SU-DHL-6 (cell line): ENCODE measurements around the gene TWIST2.

Source experiments
- H2AFZ ChIP-seq: fragments of 200-600 bp; sonication (generic); 2 replicates; pipeline ENCODE4 v1.6.1; 2014; ENCODE audit warnings: low read depth, mild to moderate bottlenecking, moderate library complexity, mixed read lengths, antibody characterized with exemption, low read length; ENCODE audit not compliant: severe bottlenecking
- H3F3A ChIP-seq: fragments of 200-600 bp; shearing (Covaris generic); 2 replicates; pipeline ENCODE4 v1.6.0; 2016; ENCODE audit warnings: antibody characterized with exemption, mild to moderate bottlenecking; ENCODE audit not compliant: insufficient read depth
- H3K27ac ChIP-seq: fragments of 200-600 bp; sonication (generic); 2 replicates; pipeline ENCODE4 v1.5.1; 2016; ENCODE audit warnings: low read depth, mild to moderate bottlenecking, low read length, moderate library complexity, mixed read lengths
- H3K27me3 ChIP-seq: fragments of 200-600 bp; sonication (generic), shearing (Covaris generic); 2 replicates; pipeline ENCODE4 v1.6.0; 2014; ENCODE audit warnings: mild to moderate bottlenecking, low read length
- H3K36me3 ChIP-seq: fragments of 200-600 bp; sonication (generic); 2 replicates; pipeline ENCODE4 v1.6.1; 2014; ENCODE audit warnings: mild to moderate bottlenecking, low read length, mixed read lengths
- H3K4me2 ChIP-seq: fragments of 300-600, 200-600 bp; shearing (Covaris generic), sonication (generic); 2 replicates; pipeline ENCODE4 v1.6.0; 2014; ENCODE audit warnings: low read length, low read depth, mild to moderate bottlenecking; ENCODE audit not compliant: poor library complexity, severe bottlenecking
- H3K4me3 ChIP-seq: fragments of 200-600 bp; sonication (generic); 2 replicates; pipeline ENCODE4 v1.5.1; 2014; ENCODE audit warnings: antibody characterized with exemption, low read length, mild to moderate bottlenecking, mixed read lengths; ENCODE audit not compliant: insufficient read depth, poor library complexity, severe bottlenecking
- H3K79me2 ChIP-seq: fragments of 200-600 bp; sonication (generic); 2 replicates; pipeline ENCODE4 v1.6.1; 2014; ENCODE audit warnings: mild to moderate bottlenecking, low read length, moderate library complexity; ENCODE audit not compliant: insufficient read depth
- H3K9ac ChIP-seq: fragments of 200-600 bp; sonication (generic); 2 replicates; pipeline ENCODE4 v1.7.0; 2014; ENCODE audit warnings: mild to moderate bottlenecking, low read length
- H3K9me2 ChIP-seq: fragments of 200-600 bp; sonication (generic); replicated peaks from 2 replicates; pipeline ENCODE4 v1.6.1; 2014; ENCODE audit warnings: low read length; ENCODE audit not compliant: insufficient read depth
- H3K9me3 ChIP-seq: fragments of 200-600 bp; sonication (generic); 2 replicates; pipeline ENCODE4 v1.6.1; 2014; ENCODE audit warnings: low read length, mixed read lengths; ENCODE audit not compliant: insufficient read depth
- H4K20me1 ChIP-seq: fragments of 200-600 bp; sonication (generic); 2 replicates; pipeline ENCODE4 v1.6.1; 2014; ENCODE audit warnings: low read depth, mild to moderate bottlenecking, antibody characterized with exemption, low read length, moderate library complexity, mixed read lengths
- EZH2phosphoT487 ChIP-seq: fragments of 200-600 bp; sonication (generic), shearing (Covaris generic); conservative IDR thresholded peaks from 2 replicates; pipeline ENCODE4 v1.6.1; 2018; ENCODE audit warnings: mild to moderate bottlenecking, antibody characterized with exemption, low read length, moderate library complexity, mixed read lengths
- TF ChIP-seq, protein P1 (sequence below): fragments of 200-600 bp; sonication (generic); IDR thresholded peaks from one replicate; pipeline ENCODE4 v1.5.1; 2017; ENCODE audit warnings: antibody characterized with exemption, mild to moderate bottlenecking, low read length, moderate library complexity; ENCODE audit not compliant: insufficient read depth, poor library complexity, severe bottlenecking

TWIST2 gene

DNA sequence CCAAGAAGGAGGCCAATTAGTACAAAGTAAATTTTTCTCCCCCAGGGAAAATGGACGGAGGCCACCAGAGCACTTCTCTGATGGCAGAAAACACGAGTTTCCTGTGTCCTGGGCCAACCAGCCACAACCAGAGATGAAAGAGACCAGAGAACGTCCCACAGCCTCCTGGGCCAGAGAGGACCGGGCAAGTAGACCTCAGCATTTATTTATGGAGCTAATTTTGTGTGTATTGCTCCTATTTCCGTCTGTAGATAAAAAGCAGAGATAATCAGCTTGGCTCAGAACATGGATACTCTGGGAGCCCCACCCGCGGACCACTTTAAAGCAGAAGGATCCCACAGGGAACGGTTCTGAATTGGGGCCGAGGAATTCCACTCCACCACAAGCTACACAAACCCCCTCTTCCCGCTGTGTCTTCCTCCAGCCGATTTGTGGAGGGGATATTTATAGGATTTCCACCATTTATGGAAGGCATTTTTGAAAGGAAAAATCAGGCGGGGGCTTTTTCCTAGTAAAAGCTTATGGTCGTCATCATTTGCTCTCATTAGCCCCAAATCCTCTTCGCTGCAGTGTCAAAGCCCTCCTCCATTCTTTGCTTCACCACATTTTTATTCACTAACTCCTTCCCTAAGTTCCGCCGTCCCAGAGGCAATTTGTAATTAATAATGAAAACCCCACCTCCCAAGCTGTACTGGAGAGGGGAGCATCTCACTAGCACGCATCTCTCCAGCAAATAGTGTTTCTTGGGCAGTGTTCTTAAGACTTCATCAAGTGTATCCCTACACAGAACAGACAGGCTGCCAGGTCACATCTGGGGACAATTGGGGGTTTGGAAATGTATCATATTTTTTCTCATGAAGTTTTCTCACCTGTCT is 43.7 kb upstream of the TWIST2 start:
- no peak overlapping the region for H3K4me2 ChIP-seq
- no peak for TF ChIP-seq EZH2phosphoT487
- TF ChIP-seq, protein P1, sequence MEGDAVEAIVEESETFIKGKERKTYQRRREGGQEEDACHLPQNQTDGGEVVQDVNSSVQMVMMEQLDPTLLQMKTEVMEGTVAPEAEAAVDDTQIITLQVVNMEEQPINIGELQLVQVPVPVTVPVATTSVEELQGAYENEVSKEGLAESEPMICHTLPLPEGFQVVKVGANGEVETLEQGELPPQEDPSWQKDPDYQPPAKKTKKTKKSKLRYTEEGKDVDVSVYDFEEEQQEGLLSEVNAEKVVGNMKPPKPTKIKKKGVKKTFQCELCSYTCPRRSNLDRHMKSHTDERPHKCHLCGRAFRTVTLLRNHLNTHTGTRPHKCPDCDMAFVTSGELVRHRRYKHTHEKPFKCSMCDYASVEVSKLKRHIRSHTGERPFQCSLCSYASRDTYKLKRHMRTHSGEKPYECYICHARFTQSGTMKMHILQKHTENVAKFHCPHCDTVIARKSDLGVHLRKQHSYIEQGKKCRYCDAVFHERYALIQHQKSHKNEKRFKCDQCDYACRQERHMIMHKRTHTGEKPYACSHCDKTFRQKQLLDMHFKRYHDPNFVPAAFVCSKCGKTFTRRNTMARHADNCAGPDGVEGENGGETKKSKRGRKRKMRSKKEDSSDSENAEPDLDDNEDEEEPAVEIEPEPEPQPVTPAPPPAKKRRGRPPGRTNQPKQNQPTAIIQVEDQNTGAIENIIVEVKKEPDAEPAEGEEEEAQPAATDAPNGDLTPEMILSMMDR: no peak
- no peaks in the 10 kb centered on the region for H3K9me2 ChIP-seq
- no peak overlapping the region for H2AFZ ChIP-seq
- H3K4me3 ChIP-seq: no peak overlapping the region
- H3F3A ChIP-seq: no peaks in the 10 kb centered on the region
- H3K36me3 ChIP-seq: no peaks in the 10 kb centered on the region
- H3K27me3 ChIP-seq: no peaks in the 10 kb centered on the region
- H3K79me2 ChIP-seq: no peaks in the 10 kb centered on the region
- H3K9me3 ChIP-seq: no peaks in the 10 kb centered on the region; the same call in 1 of the 2 replicates
- H4K20me1 ChIP-seq: no peaks in the 10 kb centered on the region
- no peak overlapping the region for H3K9ac ChIP-seq
- H3K27ac ChIP-seq: no peak overlapping the region

DNA sequence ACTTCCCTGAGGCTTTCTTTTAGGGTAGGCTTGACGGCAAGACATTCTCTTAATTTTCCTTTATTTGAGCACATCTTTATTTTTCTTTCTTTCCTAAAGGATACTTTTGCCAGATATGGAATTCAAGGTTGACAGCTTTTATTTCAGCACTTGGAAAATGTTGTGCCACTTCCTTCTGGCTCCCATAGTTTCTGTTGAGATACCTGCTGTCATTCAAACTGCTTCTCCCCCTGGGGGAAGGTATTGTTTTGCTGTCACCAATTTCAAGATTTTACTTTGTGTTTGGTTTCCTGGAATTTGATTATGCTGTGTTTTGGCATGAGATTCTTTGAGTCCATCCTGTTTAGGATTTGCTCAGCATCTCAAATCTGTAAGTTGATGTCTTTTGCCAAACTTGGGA is 39.1 kb upstream of the TWIST2 start:
- H3K27me3 ChIP-seq: no peaks in the 10 kb centered on the region
- no peaks in the 10 kb centered on the region for H3K36me3 ChIP-seq
- no peak overlapping the region for H2AFZ ChIP-seq

DNA sequence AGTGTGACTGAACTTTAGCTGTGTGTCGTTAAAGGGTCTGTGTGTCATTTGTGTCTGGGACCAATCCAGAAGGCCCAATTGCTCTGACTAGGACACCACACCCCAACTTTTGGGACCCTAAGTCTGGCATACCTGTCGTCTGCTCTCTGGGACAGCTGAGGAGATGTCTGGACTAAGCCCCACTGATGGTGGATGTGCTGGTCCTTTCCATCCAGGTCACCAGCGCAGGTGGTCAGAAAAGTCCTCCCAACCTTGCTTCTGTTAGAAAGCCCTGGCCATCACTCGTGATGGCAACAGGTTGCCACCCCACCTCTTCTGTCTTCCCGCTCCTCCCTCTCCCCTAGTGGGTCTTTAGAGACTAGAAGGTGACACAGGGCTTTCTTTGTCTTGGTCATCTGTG is 37.6 kb upstream of the TWIST2 start:
- TF ChIP-seq EZH2phosphoT487: no peak
- TF ChIP-seq, protein P1: no peak
- H3K9ac ChIP-seq: no peak overlapping the region
- no peak overlapping the region for H3K4me3 ChIP-seq
- no peak overlapping the region for H3K4me2 ChIP-seq
- H3F3A ChIP-seq: no peaks in the 10 kb centered on the region
- no peaks in the 10 kb centered on the region; the same call in 1 of the 2 replicates for H3K9me3 ChIP-seq
- no peak overlapping the region for H2AFZ ChIP-seq
- H3K27ac ChIP-seq: no peak overlapping the region
- no peaks in the 10 kb centered on the region for H3K27me3 ChIP-seq
- no peaks in the 10 kb centered on the region for H4K20me1 ChIP-seq
- H3K9me2 ChIP-seq: no peaks in the 10 kb centered on the region
- H3K79me2 ChIP-seq: no peaks in the 10 kb centered on the region
- no peaks in the 10 kb centered on the region for H3K36me3 ChIP-seq

More for the DNA sequence above, 39.1 kb upstream of the TWIST2 start:
- Histone ChIP-seq H3K9ac (no peak overlapping the region), H3K4me2 (no peak overlapping the region), H3K9me3 (no peaks in the 10 kb centered on the region; the same call in 1 of the 2 replicates), H3K27ac (no peak overlapping the region), H3K9me2 (no peaks in the 10 kb centered on the region), H3K4me3 (no peak overlapping the region), H3K79me2 (no peaks in the 10 kb centered on the region), H4K20me1 (no peaks in the 10 kb centered on the region), H3F3A (no peaks in the 10 kb centered on the region)
- no peak for TF ChIP-seq EZH2phosphoT487
- TF ChIP-seq, protein P1: no peak
